C4-2B (cell line): Measurements from ENCODE around the gene SIGLEC11.

Source experiments
- H3K27ac ChIP-seq: fragments of 450-650 bp; 2 replicates; pipeline ENCODE4 v1.5.1; 2017
- CTCF ChIP-seq: fragments of 450-650 bp; conservative IDR thresholded peaks from 2 replicates; pipeline ENCODE4 v1.5.1; 2017; ENCODE audit warnings: mild to moderate bottlenecking
- ZFX ChIP-seq: fragments of 450-650 bp; IDR thresholded peaks from 2 replicates; pipeline ENCODE4 v1.6.1; 2017

SIGLEC11 gene

DNA sequence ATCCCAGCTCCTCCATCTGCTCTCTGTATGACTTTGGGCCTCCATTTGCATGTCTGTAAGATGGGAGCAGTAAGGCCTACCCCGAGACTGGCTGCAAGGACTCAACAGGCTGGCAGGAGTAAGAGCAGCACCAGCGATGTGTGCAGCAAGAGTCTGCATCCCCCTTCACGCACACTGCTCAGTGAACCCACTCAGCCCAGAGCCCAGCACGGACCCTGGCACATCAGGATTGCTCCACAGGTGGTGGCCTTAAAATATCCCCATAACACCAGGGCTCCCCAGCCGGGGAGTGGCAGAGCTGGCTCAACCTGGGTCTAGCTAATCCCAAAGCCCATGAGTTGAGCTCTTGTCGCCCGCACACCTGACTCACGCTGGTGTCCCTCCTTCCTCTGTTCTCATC lies 40.8 kb upstream of the SIGLEC11 start:
- H3K27ac ChIP-seq, result no peak overlapping the region
- TF ChIP-seq ZFX (no peak), CTCF (no peak)

DNA sequence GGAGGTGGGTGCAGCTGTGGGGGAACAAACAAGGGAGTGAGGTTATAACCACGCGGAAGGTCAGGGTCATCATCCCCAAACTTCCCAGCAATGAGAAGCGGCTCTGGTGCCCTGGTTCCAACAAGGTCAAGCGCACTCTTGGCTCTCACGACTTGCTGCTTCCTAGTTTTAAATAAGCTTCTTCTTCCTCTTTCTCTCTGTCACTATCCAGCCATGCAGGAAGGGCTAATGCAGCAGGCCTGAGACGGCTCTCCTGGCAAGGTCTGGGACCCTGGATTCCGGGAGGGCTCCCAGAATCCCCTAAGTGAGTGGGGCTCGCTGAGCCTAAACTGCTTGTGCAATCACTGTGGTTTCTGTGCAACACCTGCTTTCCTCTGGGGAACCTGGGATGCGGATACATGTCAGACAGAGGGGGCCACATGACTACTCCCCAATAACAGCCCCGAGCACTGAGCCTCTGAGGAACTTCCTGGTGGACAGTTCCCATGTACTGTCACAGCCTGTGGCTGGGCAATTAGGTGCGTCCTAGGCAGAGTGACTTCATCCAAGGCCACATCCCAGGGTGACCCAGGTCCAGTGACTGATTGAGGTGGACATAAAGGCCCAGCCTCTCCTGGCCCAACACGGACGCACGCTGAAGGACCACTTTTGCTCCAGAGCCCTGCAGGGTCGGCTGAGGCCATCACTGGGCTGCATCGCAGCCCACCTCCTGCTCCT lies 40.0 kb upstream of the SIGLEC11 start:
- TF ChIP-seq ZFX (no peak), CTCF (no peak)

DNA sequence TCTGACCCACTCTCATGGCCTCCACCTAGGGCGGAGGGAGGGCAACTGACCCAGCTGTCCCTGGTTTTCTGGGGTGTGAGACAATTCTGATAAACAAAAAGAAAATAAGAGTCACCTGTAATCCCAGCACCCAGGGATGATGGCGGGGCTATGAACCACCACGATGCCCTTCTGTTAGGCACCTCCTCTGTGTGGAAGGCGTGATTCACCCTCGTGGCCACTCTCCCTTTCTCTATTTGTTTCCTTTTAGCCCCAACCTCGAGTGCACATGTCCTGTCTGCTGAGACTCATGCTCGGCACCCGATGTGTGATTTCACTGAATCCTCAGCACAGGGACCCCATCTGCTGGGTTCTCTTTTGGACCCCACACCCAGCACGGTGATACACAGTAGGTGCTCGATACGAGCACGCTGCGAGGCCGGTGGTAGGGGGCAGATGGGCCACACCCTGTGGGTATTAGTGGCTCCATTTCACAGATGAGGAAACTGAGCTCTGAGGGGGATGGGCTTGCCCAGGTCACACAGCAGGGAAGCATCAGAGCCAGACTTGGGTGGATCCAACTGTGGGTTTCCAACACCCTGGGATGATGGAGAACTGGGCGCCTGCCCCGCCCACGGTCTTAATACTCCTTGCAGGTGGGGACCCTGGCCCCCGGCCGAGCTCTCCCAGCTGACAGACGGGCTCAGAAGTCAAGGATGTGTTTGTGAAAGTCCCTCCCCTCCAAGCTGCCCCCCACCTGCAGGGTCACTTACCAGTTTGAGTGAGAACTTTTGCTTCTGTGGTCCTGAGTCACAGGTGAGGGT lies 39.3 kb upstream of the SIGLEC11 start:
- no peak overlapping the region for H3K27ac ChIP-seq
- TF ChIP-seq ZFX, result no peak

More for the DNA sequence above, 40.0 kb upstream of the SIGLEC11 start:
- no peak overlapping the region for H3K27ac ChIP-seq

GRCh38 chr19:49999371-50000010 lies 38.5 kb upstream of the SIGLEC11 start:
- TF ChIP-seq CTCF, result no peak

DNA sequence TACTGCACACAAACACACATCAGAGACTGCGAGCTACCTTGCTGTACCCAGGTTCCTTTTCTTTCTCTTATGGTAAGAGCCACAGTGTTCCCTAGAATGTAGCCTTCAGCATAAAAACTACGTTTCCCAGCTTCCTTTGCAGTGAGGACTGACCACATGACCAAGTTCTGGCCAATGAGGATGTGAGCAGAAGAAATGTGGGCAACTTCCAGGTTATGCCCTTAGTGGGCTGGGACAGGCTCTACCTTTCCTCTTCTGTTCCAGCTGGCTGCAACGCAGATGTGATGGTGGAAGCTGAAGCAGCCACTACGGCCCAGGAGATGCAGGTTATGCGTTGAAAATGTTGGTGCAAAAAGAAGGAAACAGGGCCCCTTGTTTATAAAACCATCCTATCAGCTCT lies 36.7 kb upstream of the SIGLEC11 start:
- TF ChIP-seq CTCF (no peak), ZFX (no peak)
- no peak overlapping the region for H3K27ac ChIP-seq

More at GRCh38 chr19:49999371-50000010, 38.5 kb upstream of the SIGLEC11 start:
- H3K27ac ChIP-seq, result no peak overlapping the region

DNA sequence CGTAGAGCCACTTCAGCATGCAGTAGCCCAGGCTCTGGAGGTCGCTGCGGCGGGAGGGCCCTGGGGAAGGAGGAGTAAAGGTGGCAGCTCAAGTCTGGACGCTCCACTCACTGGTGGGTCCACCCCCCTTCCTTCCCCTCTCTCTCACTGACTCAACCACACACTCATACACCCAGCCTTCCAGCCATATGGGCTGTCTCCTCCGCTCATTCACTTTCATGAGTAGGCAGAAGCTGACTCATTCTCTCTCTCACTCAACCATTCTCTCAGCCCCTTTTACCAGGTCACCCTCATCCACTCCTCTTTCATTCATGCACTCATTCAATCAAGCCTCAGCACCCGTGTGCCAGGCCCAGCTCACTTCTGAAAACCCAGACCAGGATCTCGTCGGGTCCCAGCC lies 27.5 kb upstream of the SIGLEC11 start:
- no peak overlapping the region for H3K27ac ChIP-seq
- TF ChIP-seq CTCF (no peak), ZFX (no peak)

- no peak overlapping the region for H3K27ac ChIP-seq
- TF ChIP-seq ZFX (no peak), CTCF (no peak)
These were observed 27.0 kb upstream of the SIGLEC11 start for GRCh38 chr19:49988007-49988406.
